Transverse colon (tissue), 3 donors: ENCODE results near the gene MED27.

Source experiments
- POLR2A ChIP-seq: fragments of 450-650 bp; IDR thresholded peaks from one replicate; pipeline ENCODE4 v1.6.1; 2016; ENCODE audit warnings: antibody characterized with exemption, mild to moderate bottlenecking, moderate library complexity
- TF ChIP-seq, protein P1 (sequence below), 5 experiments: fragments of 200-600 bp in 3 of 5; fragments of 450-650 bp in 2 of 5; sonication (generic) in 3 of 5; IDR thresholded peaks; 1 replicate in 2 of 5; 2 replicates in 3 of 5; pipeline ENCODE4 v1.5.1; 2016 to 2017; ENCODE audit warnings: antibody characterized with exemption in 5 of 5, inconsistent platforms in 3 of 5, mild to moderate bottlenecking in 2 of 5, moderate library complexity in 1 of 5

DNA sequence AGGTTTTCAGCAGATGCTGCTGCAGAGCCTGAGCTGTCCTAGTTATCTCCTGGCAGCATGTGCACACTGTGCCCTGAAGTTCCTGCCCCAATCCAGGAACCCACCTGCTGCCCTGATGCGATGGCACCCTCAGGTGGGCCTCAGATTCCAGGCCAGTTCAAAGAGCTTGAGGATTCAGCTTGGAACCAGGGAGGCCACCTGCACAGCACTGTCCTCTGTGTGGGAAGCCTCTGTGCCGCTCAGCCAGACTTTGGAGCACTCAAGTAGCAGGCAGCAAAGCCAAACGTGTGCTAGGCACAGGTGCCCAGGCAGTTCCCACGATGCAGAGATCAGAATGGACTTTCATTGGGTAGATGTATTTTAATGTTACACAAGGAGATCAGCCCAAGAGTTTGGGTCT, 207.0 kb downstream of the MED27 start:
- TF ChIP-seq, protein P1, sequence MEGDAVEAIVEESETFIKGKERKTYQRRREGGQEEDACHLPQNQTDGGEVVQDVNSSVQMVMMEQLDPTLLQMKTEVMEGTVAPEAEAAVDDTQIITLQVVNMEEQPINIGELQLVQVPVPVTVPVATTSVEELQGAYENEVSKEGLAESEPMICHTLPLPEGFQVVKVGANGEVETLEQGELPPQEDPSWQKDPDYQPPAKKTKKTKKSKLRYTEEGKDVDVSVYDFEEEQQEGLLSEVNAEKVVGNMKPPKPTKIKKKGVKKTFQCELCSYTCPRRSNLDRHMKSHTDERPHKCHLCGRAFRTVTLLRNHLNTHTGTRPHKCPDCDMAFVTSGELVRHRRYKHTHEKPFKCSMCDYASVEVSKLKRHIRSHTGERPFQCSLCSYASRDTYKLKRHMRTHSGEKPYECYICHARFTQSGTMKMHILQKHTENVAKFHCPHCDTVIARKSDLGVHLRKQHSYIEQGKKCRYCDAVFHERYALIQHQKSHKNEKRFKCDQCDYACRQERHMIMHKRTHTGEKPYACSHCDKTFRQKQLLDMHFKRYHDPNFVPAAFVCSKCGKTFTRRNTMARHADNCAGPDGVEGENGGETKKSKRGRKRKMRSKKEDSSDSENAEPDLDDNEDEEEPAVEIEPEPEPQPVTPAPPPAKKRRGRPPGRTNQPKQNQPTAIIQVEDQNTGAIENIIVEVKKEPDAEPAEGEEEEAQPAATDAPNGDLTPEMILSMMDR (IDR thresholded peaks at IDR 0.05) = no peak
- TF ChIP-seq POLR2A = no peak
